GM18517 (cell line): ENCODE measurements around the gene THY1.
"Not testable (repeated sequence)": the region's sequence is repeated elsewhere in the genome, so short reads cannot be mapped to it uniquely, and the experiment has no call there.

ENCODE experiments used
- ATAC-seq: cut with Tn5 transposase; IDR thresholded peaks from one replicate; pipeline ENCODE4 v1.9.1; 2021; ENCODE audit warnings: mild to moderate bottlenecking, moderate library complexity; ENCODE audit not compliant: unreplicated experiment

Gene THY1

GRCh38 chr11:119446434-119446833, 23.5 kb upstream of the THY1 start:
- no peak for ATAC-seq

GRCh38 chr11:119445850-119446249, 22.9 kb upstream of the THY1 start:
- ATAC-seq, result no peak

- no peak for ATAC-seq
Observed at GRCh38 chr11:119445379-119445778, 22.4 kb upstream of the THY1 start.

GRCh38 chr11:119441898-119442243, 18.9 kb upstream of the THY1 start:
- ATAC-seq, result no peak

DNA sequence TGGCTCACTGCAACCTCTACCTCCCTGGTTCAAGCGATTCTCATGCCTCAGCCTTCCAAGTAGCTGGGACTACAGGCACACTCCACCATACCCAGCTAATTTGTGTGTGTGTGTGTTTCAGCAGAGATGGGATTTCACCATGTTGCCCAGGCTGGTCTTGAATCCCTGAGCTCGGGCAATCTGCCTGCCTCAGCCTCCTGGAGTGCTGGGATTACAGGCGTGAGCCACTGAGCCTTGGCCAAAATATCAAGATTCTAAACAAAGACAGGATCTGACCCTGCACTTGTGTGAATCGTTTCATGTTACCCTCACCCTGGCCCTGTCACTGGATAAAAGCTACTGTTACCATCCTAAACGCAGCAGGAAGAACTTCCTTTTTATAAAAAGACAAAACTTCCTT, 15.6 kb upstream of the THY1 start:
- no peak for ATAC-seq

DNA sequence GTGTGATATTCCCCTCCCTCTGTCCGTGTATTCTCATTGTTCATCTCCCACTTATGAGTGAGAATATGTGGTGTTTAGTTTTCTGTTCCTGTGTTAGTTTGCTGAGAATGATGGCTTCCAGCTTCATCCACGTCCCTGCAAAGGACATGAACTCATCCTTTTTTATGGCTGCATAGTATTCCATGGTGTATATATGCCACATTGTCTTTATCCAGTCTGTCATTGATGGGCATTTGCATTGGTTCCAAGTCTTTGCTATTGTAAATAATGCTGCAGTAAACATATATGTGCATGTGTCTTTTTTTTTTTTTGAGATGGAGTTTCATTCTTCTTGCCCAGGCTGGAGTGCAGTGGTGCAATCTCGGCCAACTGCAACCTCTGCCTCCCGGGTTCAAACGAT, 14.5 kb upstream of the THY1 start:
- ATAC-seq, result not testable (repeated sequence)

DNA sequence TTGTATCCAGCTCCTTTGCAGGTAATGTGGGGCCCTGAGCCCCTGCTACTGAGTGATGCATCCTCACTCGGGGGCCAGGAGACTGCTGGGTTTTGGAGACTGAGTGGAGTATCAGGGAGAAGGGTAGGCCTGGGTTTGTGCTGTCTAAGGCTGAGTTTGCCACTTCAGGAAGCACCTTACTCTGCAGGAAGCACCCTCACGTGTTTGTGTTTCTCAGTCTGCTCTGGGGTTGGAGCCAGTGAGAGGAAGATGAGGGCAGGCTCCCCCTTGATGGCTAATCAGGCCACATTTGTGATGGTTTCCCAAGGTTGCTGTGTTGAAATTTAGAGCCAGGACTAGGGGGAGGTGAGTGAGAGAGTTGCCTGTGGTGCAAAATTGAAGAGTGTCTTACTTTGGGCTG, 13.7 kb upstream of the THY1 start:
- ATAC-seq, result no peak

DNA sequence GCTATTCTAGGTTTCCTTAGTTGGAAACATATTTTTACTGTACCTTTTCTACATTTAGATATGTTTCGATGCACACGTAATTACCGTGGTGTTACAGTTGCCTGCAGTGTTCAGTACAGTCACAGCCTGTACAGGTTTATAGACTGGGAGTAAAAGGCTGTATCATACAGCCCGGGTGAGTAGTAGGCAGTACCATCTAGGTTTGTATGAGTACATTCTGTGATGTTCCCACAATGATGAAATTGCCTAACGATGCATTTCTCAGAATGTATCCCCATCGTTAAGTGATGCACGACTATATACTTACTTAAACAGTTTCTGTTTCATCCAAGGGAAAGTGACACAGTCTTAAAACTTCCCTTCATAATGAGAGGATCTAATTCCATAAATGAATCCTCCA, 13.1 kb upstream of the THY1 start:
- no peak for ATAC-seq

GRCh38 chr11:119434591-119435330, 11.8 kb upstream of the THY1 start:
- ATAC-seq, result no peak

GRCh38 chr11:119433358-119433725, 10.4 kb upstream of the THY1 start:
- no peak for ATAC-seq

DNA sequence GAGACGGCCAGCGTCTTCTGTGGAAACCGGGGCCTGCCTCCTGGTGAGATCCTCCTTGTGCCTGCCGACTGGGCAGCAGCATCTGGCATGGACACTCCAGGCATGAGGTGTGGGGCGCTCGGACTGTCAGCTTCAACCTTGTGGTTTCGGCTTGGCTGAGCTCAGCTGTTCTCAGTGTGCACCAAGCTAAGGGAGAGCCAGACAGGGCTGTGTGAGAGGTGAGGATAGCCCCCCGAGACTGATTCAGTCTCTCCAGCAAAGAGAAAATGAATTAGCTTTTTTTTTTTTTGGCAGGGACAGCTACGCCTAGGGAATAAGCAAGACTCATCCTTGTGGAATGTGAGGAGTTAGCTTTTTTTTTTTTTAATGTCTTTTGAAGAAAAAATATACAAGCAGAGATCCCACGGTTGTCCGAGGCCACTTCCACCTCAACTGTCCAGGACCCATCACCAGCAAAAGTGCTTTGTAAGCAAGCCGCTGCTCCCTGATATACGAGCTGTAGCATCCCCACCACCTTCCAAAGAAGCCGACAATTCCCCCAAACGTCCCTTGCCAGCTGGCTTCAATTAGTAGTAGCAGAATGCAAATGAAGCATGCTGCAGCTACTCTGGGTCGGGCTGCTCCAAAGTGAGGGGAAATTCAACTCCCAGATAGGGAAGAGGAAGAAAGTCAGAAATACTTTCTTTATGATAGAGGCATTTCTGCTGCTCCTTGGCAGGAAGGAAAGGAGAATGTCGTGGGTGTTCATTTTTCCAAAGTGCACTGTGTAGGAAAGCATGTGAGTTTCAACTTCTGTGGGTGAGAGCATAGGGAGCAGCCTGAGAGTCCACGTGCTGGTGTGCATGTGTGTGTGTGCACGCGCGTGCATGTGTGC, 9.7 kb upstream of the THY1 start:
- no peak for ATAC-seq

DNA sequence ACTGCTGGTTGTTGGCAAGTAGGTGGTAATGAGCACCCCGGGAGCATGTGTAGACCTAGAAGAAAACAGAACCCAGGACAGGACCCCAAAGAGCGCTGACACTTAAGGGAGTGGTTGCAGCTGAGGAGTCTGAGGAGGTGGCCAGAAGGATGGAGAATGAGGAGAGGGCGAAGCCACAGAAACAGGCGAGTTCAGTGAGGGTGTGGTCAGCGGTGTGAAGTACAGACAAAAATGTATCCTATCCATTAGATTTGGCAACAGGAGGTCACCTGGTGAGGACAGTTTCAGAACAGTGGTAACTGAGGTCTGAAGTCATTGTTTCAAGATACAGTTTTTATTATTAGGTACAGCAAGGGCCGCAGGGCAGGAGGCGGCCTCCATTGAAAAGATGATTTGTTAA, 8.6 kb upstream of the THY1 start:
- ATAC-seq, result no peak

- no peak for ATAC-seq
Observed at GRCh38 chr11:119427279-119427678, 4.3 kb upstream of the THY1 start.

DNA sequence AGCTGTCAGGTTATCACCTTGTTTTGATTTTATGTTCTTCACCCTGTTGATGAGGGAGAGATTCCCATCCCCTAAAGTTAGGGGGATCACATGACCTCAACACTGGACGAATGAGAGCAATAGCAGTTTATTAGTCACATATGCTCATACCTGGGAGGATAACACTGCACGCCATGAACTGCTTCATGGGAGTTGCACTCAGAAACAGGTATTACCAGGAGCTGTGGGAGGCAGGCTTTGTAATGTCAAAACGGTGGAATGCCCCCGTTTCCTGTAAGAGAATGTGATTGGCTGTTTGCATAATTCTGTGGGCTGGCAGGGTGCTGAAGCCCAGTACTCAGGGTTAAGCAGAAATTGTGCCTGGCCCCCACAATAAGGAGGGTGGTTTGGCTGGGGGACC, 3.2 kb upstream of the THY1 start:
- no peak for ATAC-seq

GRCh38 chr11:119424775-119425174, 1.8 kb upstream of the THY1 start:
- ATAC-seq, result no peak

- no peak for ATAC-seq
Observed at GRCh38 chr11:119424276-119424675, 1.3 kb upstream of the THY1 start.

DNA sequence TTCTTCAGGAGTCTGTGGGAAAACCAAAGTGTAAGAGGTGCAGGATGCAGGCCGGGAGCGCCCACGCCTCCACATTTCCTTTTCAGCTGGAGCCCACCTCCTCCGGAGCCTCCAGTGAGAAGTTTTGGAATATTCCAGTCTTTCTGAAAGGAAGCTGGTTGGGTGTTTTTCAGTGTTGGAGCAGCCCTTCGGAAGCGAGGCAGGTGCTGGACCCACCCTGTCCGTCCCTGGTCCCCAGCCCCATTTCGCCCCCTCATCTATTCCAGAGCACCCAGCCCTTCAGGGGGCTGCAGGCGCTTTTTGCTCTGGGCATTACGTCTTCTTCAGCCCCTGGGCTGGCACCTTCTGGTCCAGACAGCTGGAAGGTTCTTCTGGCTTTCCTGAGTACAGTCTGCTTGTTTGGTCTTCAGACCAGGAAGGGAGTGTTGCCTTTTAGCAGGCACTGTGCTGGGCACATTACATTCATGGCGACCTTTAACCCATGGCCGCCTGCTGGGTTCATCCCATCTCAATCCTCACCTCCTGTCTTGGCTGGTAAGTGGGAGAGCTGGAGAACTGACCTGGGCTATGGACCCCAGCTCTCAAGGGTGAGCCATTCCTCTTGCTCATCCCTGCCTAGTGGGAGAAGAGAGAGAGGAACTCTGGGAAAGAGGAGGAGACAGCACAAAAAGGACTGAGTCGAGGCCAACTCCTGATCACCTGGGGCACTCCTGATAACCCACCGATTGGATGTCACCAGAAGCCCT, 710 bp upstream of the THY1 start:
- ATAC-seq, result no peak

GRCh38 chr11:119421941-119422808, 797 bp downstream of the THY1 start:
- ATAC-seq, result no peak

DNA sequence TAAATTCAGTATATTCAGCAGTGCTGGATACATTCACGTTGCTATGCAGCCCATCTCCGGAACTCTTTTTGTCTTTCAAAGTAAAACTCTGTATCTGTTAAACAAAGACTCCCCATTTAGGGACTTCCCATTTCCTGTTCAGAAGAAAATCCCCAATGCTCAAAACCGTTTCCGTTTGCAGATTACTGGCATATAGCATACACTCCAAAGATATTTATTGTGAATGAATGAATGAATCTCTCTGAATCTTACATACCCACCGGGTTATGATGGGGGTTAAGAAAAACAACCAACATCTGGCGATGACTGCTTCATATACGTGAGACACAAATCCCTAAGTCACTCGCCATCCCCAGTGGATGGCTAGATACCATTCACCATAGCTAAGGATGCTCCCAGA, 1.6 kb downstream of the THY1 start:
- no peak for ATAC-seq

- ATAC-seq, result no peak
Observed at GRCh38 chr11:119420631-119421030, 2.3 kb downstream of the THY1 start.
